H1 (cell line): ENCODE data around the gene FGD4. TPM values are rescaled to one million over a fixed set of nuclear protein-coding genes. Genes with fewer than 3 reads are reported as not detected.
A peak's percentile ranks its signal among the peaks of the same experiment; 100 is the strongest.

Source experiments
- CTCF ChIA-PET: fragments of 300-600 bp; sonication (Branson Sonifier 250); formaldehyde crosslinking; loops from one replicate; lab custom pipeline; 2021; ENCODE audit not compliant: partially characterized antibody; lab: Charles Lee
- POLR2A ChIA-PET: fragments of 300-600 bp; sonication (Branson Sonifier 250); formaldehyde crosslinking; loops from one replicate; lab custom pipeline; 2021; ENCODE audit warnings: inconsistent platforms; ENCODE audit not compliant: partially characterized antibody; lab: Charles Lee
- DNase-seq, 2 experiments: peaks; one replicate each; pipeline versions ENCODE4 v3.0.0 to v3.0.0-alpha.2; 2010 to 2022; ENCODE audit warnings: low spot score in 2 of 2, low read depth in 1 of 2, mixed read lengths in 1 of 2
- FAIRE-seq: peaks from 2 replicates; lab custom pipeline; 2011; peaks lifted over from hg19 to GRCh38; lab: Jason Lieb, UNC
- H2AFZ ChIP-seq: 2 replicates; pipeline ENCODE4 v1.8.1; 2012; ENCODE audit warnings: low read length, inconsistent platforms
- H2AK5ac ChIP-seq: 2 replicates; pipeline ENCODE4 v1.6.1; 2013; ENCODE audit warnings: low read depth, low read length
- H2BK120ac ChIP-seq: replicated peaks from 2 replicates; pipeline ENCODE3; 2013; ENCODE audit warnings: low read depth, low read length, inconsistent platforms
- H2BK12ac ChIP-seq: 2 replicates; pipeline ENCODE4 v1.6.1; 2013; ENCODE audit warnings: low read depth, low read length
- H2BK15ac ChIP-seq: 2 replicates; pipeline ENCODE4 v1.6.1; 2013; ENCODE audit warnings: low read length
- H2BK20ac ChIP-seq: 2 replicates; pipeline ENCODE4 v1.6.1; 2013; ENCODE audit warnings: low read length
- H2BK5ac ChIP-seq: 2 replicates; pipeline ENCODE4 v1.6.1; 2013; ENCODE audit warnings: low read depth, low read length
- H3K14ac ChIP-seq: 2 replicates; pipeline ENCODE4 v1.6.1; 2013; ENCODE audit warnings: inconsistent platforms; ENCODE audit not compliant: insufficient read length
- H3K18ac ChIP-seq: 2 replicates; pipeline ENCODE4 v1.6.1; 2013; ENCODE audit warnings: low read length; ENCODE audit errors: extremely low read depth
- H3K23ac ChIP-seq: 2 replicates; pipeline ENCODE4 v1.6.1; 2013; ENCODE audit warnings: inconsistent platforms; ENCODE audit not compliant: insufficient read length
- H3K23me2 ChIP-seq: 2 replicates; pipeline ENCODE4 v1.6.1; 2013; ENCODE audit warnings: low read depth, low read length
- H3K27ac ChIP-seq: 2 replicates; pipeline ENCODE4 v1.6.1; 2011; ENCODE audit warnings: low read depth, low read length, inconsistent platforms
- H3K27me3 ChIP-seq, 4 experiments: replicated peaks in 1 of 4; 1 replicate in 1 of 4; 2 replicates in 3 of 4; pipeline versions ENCODE4 v1.6.1 to v1.8.1; 2011 to 2013; ENCODE audit warnings: low read length in 3 of 4, mild to moderate bottlenecking in 3 of 4, inconsistent platforms in 2 of 4, mixed read lengths in 2 of 4, moderate library complexity in 1 of 4; ENCODE audit not compliant: control insufficient read depth in 3 of 4, insufficient read depth in 3 of 4; ENCODE audit errors: extremely low read depth in 1 of 4
- H3K36me3 ChIP-seq, 4 experiments: 2 replicates each; pipeline versions ENCODE4 v1.6.1 to v1.8.1; 2011 to 2013; ENCODE audit warnings: mild to moderate bottlenecking in 4 of 4, low read length in 3 of 4, moderate library complexity in 2 of 4, control low read depth in 1 of 4, inconsistent platforms in 1 of 4; ENCODE audit not compliant: insufficient read depth in 4 of 4, control insufficient read depth in 2 of 4
- H3K4ac ChIP-seq: replicated peaks from 2 replicates; pipeline ENCODE3; 2013; ENCODE audit warnings: low read length, low read depth, mixed read lengths, inconsistent platforms; ENCODE audit not compliant: insufficient read length
- H3K4me1 ChIP-seq, 4 experiments: replicated peaks in 1 of 4; 1 replicate in 1 of 4; 2 replicates in 3 of 4; pipeline versions ENCODE4 v1.6.1 to v1.8.1; 2011 to 2013; ENCODE audit warnings: low read length in 3 of 4, inconsistent platforms in 2 of 4, mixed read lengths in 1 of 4; ENCODE audit not compliant: insufficient read depth in 4 of 4, control insufficient read depth in 3 of 4
- H3K4me2 ChIP-seq, 2 experiments: 2 replicates each; pipeline versions ENCODE4 v1.6.1 to v1.8.1; 2011 to 2013; ENCODE audit warnings: low read depth in 2 of 2, low read length in 2 of 2, control low read depth in 1 of 2, inconsistent platforms in 1 of 2, mild to moderate bottlenecking in 1 of 2; ENCODE audit not compliant: insufficient read depth in 1 of 2
- H3K4me3 ChIP-seq, 4 experiments: fragments of 200-600, 300-600 bp in 1 of 4; sonication (generic), shearing (Covaris generic), sonication (Bioruptor Twin) in 1 of 4; 2 replicates each; pipeline versions ENCODE4 v1.5.1 to v1.8.1; 2011 to 2016; ENCODE audit warnings: low read length in 4 of 4, low read depth in 3 of 4, control low read depth in 2 of 4, inconsistent platforms in 2 of 4, mild to moderate bottlenecking in 2 of 4, mixed read lengths in 1 of 4, moderate library complexity in 1 of 4; ENCODE audit not compliant: insufficient read depth in 2 of 4; ENCODE audit errors: extremely low read depth in 1 of 4
- H3K56ac ChIP-seq: replicated peaks from 2 replicates; pipeline ENCODE3; 2013; ENCODE audit warnings: low read depth, mild to moderate bottlenecking, mixed read lengths, low read length, inconsistent platforms; ENCODE audit not compliant: insufficient read length
- H3K79me1 ChIP-seq: 2 replicates; pipeline ENCODE4 v1.6.1; 2013; ENCODE audit warnings: low read depth, low read length, control low read depth
- H3K79me2 ChIP-seq, 2 experiments: 2 replicates each; pipeline versions ENCODE4 v1.6.1 to v1.8.1; 2012 to 2013; ENCODE audit warnings: low read length in 2 of 2, mild to moderate bottlenecking in 2 of 2, inconsistent platforms in 1 of 2; ENCODE audit not compliant: insufficient read depth in 2 of 2, control insufficient read depth in 1 of 2
- H3K9ac ChIP-seq, 4 experiments: replicated peaks in 1 of 4; 1 replicate in 1 of 4; 2 replicates in 3 of 4; pipeline versions ENCODE4 v1.6.1 to v1.8.1; 2011 to 2013; ENCODE audit warnings: low read depth in 3 of 4, low read length in 3 of 4, control low read depth in 2 of 4, mild to moderate bottlenecking in 2 of 4, moderate library complexity in 2 of 4, inconsistent platforms in 1 of 4; ENCODE audit errors: extremely low read depth in 1 of 4
- H3K9me3 ChIP-seq, 2 experiments: 2 replicates each; pipeline versions ENCODE4 v1.6.1 to v1.8.1; 2012 to 2013; ENCODE audit warnings: mild to moderate bottlenecking in 2 of 2, moderate library complexity in 2 of 2, control low read depth in 1 of 2, inconsistent platforms in 1 of 2, low read depth in 1 of 2, low read length in 1 of 2, mixed read lengths in 1 of 2; ENCODE audit not compliant: insufficient read depth in 2 of 2
- H4K20me1 ChIP-seq, 2 experiments: replicated peaks in 1 of 2; 2 replicates each; pipeline versions ENCODE3 to v1.8.1; 2011 to 2013; ENCODE audit warnings: inconsistent platforms in 2 of 2, low read length in 2 of 2, mild to moderate bottlenecking in 1 of 2; ENCODE audit not compliant: insufficient read depth in 2 of 2, control insufficient read depth in 1 of 2
- H4K5ac ChIP-seq: 2 replicates; pipeline ENCODE4 v1.6.1; 2013; ENCODE audit warnings: low read length, low read depth, mixed read lengths, inconsistent platforms; ENCODE audit not compliant: insufficient read length
- H4K8ac ChIP-seq: 2 replicates; pipeline ENCODE4 v1.8.0; 2013; ENCODE audit warnings: mild to moderate bottlenecking, moderate library complexity, low read length, inconsistent platforms; ENCODE audit not compliant: insufficient read depth; ENCODE audit errors: extremely low read depth
- H4K91ac ChIP-seq: replicated peaks from 2 replicates; pipeline ENCODE3; 2013; ENCODE audit warnings: low read length, mixed read lengths, inconsistent platforms; ENCODE audit not compliant: insufficient read length
- ATF3 ChIP-seq: IDR thresholded peaks from 2 replicates; pipeline ENCODE4 v1.6.1; 2011; ENCODE audit warnings: low read depth, mild to moderate bottlenecking, low read length; ENCODE audit not compliant: insufficient read depth
- EGR1 ChIP-seq: IDR thresholded peaks from 2 replicates; pipeline ENCODE4 v1.6.1; 2011; ENCODE audit warnings: low read depth, low read length, borderline replicate concordance
- EP300 ChIP-seq, 2 experiments: IDR thresholded peaks; 1 replicate in 1 of 2; 2 replicates in 1 of 2; pipeline ENCODE4 v1.6.1; 2011 to 2012; ENCODE audit warnings: low read depth in 2 of 2, low read length in 2 of 2, mild to moderate bottlenecking in 2 of 2, borderline replicate concordance in 1 of 2, inconsistent platforms in 1 of 2, moderate library complexity in 1 of 2
- EZH2 ChIP-seq: fragments of 200-600 bp; sonication (generic); IDR thresholded peaks from 2 replicates; pipeline ENCODE4 v1.7.1; 2012; ENCODE audit warnings: low read depth, mild to moderate bottlenecking, moderate library complexity, low read length, inconsistent platforms; ENCODE audit not compliant: severe bottlenecking
- JUN ChIP-seq: IDR thresholded peaks from 2 replicates; pipeline ENCODE4 v1.6.1; 2011; ENCODE audit warnings: low read depth, mild to moderate bottlenecking, improper control_type of control experiment, low read length
- RAD21 ChIP-seq, 2 experiments: IDR thresholded peaks in 1 of 2; conservative IDR thresholded peaks in 1 of 2; 2 replicates each; pipeline ENCODE4 v1.6.1; 2011; ENCODE audit warnings: low read depth in 2 of 2, low read length in 2 of 2, improper control_type of control experiment in 1 of 2, inconsistent platforms in 1 of 2, mild to moderate bottlenecking in 1 of 2, moderate library complexity in 1 of 2
- SIX5 ChIP-seq: IDR thresholded peaks from 2 replicates; pipeline ENCODE4 v1.6.1; 2011; ENCODE audit warnings: mild to moderate bottlenecking, low read depth, low read length
- SRF ChIP-seq: IDR thresholded peaks from 2 replicates; pipeline ENCODE4 v1.6.1; 2011; ENCODE audit warnings: mild to moderate bottlenecking, low read depth, low read length, moderate library complexity
- TAF7 ChIP-seq: optimal IDR thresholded peaks from 2 replicates; pipeline ENCODE3; 2011; ENCODE audit warnings: low read depth, mild to moderate bottlenecking, inconsistent platforms, low read length, moderate library complexity, borderline replicate concordance
- WGBS, 2 experiments: shearing (Covaris generic) in 1 of 2; methylation state at CpG; one replicate each; pipeline versions ENCODE4 v1.1.6 to v1.1.7; 2013 to 2015; ENCODE audit warnings: low lambda C conversion rate in 2 of 2, mixed read lengths in 2 of 2, inconsistent platforms in 1 of 2, low coverage in 1 of 2, missing lambda C conversion rate in 1 of 2; ENCODE audit not compliant: insufficient replicate concordance in 2 of 2, insufficient coverage in 1 of 2, insufficient read length in 1 of 2; ENCODE audit errors: extremely low coverage in 1 of 2, missing lambda C conversion rate in 1 of 2; 5-methylcytosine and 5-hydroxymethylcytosine counted together
- polyA plus RNA-seq, 7 experiments: library from polyadenylated mRNA; depleted of rRNA in 3 of 7; stranded (reverse) in 5 of 7; unstranded in 2 of 7; fragments of >200 nt in 5 of 7; fragments of 200-250 nt in 2 of 7; gene quantifications; 1 replicate in 5 of 7; 2 replicates in 1 of 7; 4 replicates in 1 of 7; pipeline versions ENCODE4 v1.2.1 to v1.2.3, GENCODE V29; 2011 to 2013; ENCODE audit warnings: missing spikeins in 2 of 7, mixed read lengths in 2 of 7
- total RNA-seq: library from RNA; stranded (reverse); fragmentation: NEBNext Ultra II Directional; extraction: Animal tissue kit (Norgen Biotek cat#: 25700); gene quantifications from 2 replicates; pipeline ENCODE4 v1.2.1, GENCODE V29; 2021

Gene FGD4
- total and polyA plus RNA-seq, 2 of the 8 experiments (the other 6 are each of a cell fraction or from before 2014, with no cell fraction given): 8.5 to 48.2 TPM

GRCh38 chr12:32522331-32523221 lies 123.2 kb downstream of the FGD4 start:
- Histone ChIP-seq H2BK15ac (no peak overlapping the region), H2BK120ac (no peak overlapping the region), H3K79me1 (no peaks in the 10 kb centered on the region), H3K23me2 (no peaks in the 10 kb centered on the region), H3K14ac (no peak overlapping the region), H2BK5ac (no peak overlapping the region), H3K27ac (no peak overlapping the region), H3K18ac (no peak overlapping the region), H2BK12ac (no peak overlapping the region), H2BK20ac (no peak overlapping the region), H3K4me2 (peak overlapping the region in 1 of 2 experiments; percentile 29; a peak in 1 of 4 replicates), H3K36me3 (no peaks in the 10 kb centered on the region; a peak in 1 of 8 replicates), H2AK5ac (no peak overlapping the region), H3K4me3 (no peak overlapping the region), H4K8ac (no peak overlapping the region), H3K9me3 (no peaks in the 10 kb centered on the region), H3K27me3 (no peaks in the 10 kb centered on the region), H4K5ac (no peak overlapping the region), H2AFZ (no peak overlapping the region), H3K79me2 (peaks cover 0 to 72% of the 10 kb centered on the region in 2 experiments; a peak in 3 of 4 replicates), H3K4me1 (peaks cover 0 to 10% (median 2%) of the 10 kb centered on the region in 4 experiments; a peak in 3 of 7 replicates), H4K91ac (no peak overlapping the region), H4K20me1 (peaks cover 4% of the 10 kb centered on the region in 2 experiments), H3K9ac (no peak overlapping the region), H3K4ac (no peak overlapping the region), H3K23ac (no peak overlapping the region), H3K56ac (no peak overlapping the region)
- FAIRE-seq (no peak), DNase-seq (no peak)
- POLR2A ChIA-PET: interaction anchor here (1.3 to 2.9 kb wide), 2 partner anchors 10 to 22 kb away, joined by 5 to 8 read pairs; no protein-coding TSS in a partner anchor
- WGBS, 2 experiments: 75% methylated on average over 5 of the region's 5 CpGs; no CpG with 5 or more reads in 1 of the 2 experiments
- CTCF ChIA-PET: interaction anchor here (0.9 to 1.4 kb wide), 4 partner anchors 10 to 32 kb away, joined by 3 read pairs; no protein-coding TSS in a partner anchor
- no peak for TF ChIP-seq JUN
- TF ChIP-seq EGR1: no peak
- no peak for TF ChIP-seq ATF3
- no peak for TF ChIP-seq SRF
- no peak for TF ChIP-seq EP300 (IDR thresholded peaks at IDR 0.05; ENCODE audit: borderline replicate concordance in 1 of 2, low read depth in 2 of 2, low read length in 2 of 2)
- no peak for TF ChIP-seq TAF7
- TF ChIP-seq EZH2: no peak
- no peak for TF ChIP-seq SIX5
- TF ChIP-seq RAD21 (IDR thresholded peaks at IDR 0.05 in 1 of 2, conservative IDR thresholded peaks at IDR 0.05 in 1 of 2; ENCODE audit: low read depth in 2 of 2, low read length in 2 of 2): no peak
